CD4-positive, alpha-beta memory T cell (primary cell): ENCODE data around the gene AOC2. TPM values are rescaled to one million over a fixed set of nuclear protein-coding genes. Genes with fewer than 3 reads are reported as not detected.

Source experiments
- CTCF ChIA-PET: fragments of 350-600 bp; sonication (Branson Sonifier 250); formaldehyde crosslinking; loops from one replicate; lab custom pipeline; 2021; ENCODE audit warnings: inconsistent platforms; ENCODE audit not compliant: partially characterized antibody; lab: Charles Lee
- POLR2A ChIA-PET: fragments of 350-600 bp; sonication (Branson Sonifier 250); formaldehyde crosslinking; loops from one replicate; lab custom pipeline; 2021; ENCODE audit not compliant: partially characterized antibody; lab: Charles Lee
- DNase-seq, 5 donors: peaks; one replicate each; pipeline versions ENCODE4 v3.0.0 to v3.0.0-alpha.2; 2020 to 2022; ENCODE audit warnings: mixed read lengths in 1 of 5
- H3K27ac ChIP-seq: one replicate; pipeline ENCODE4 v1.7.0; 2013; ENCODE audit warnings: low read depth, low read length
- H3K27me3 ChIP-seq: 2 replicates; pipeline ENCODE4 v1.7.0; 2013; ENCODE audit warnings: mild to moderate bottlenecking, low read length, moderate library complexity; ENCODE audit not compliant: insufficient read depth
- H3K36me3 ChIP-seq: 2 replicates; pipeline ENCODE4 v1.7.0; 2013; ENCODE audit warnings: mild to moderate bottlenecking, low read length, moderate library complexity; ENCODE audit not compliant: insufficient read depth
- H3K4me1 ChIP-seq: 2 replicates; pipeline ENCODE4 v1.7.0; 2013; ENCODE audit warnings: mild to moderate bottlenecking, low read length, moderate library complexity; ENCODE audit not compliant: insufficient read depth
- H3K4me3 ChIP-seq, 2 donors: one replicate each; pipeline ENCODE4 v1.7.0; 2013; ENCODE audit warnings: low read length in 2 of 2, mild to moderate bottlenecking in 1 of 2
- H3K9me3 ChIP-seq, 2 donors: one replicate each; pipeline ENCODE4 v1.7.0; 2013; ENCODE audit warnings: low read length in 2 of 2, control low read depth in 1 of 2; ENCODE audit not compliant: control insufficient read depth in 1 of 2
- H3K27ac Mint-ChIP-seq, 7 donors: one replicate each; pipeline ENCODE4 v1.8.0; 2020 to 2021; ENCODE audit warnings: mixed read lengths in 7 of 7, mild to moderate bottlenecking in 6 of 7, inconsistent platforms in 3 of 7, moderate library complexity in 3 of 7
- H3K27me3 Mint-ChIP-seq, 2 donors: one replicate each; pipeline ENCODE4 v1.8.0; 2020 to 2021; ENCODE audit warnings: mixed read lengths in 2 of 2
- H3K36me3 Mint-ChIP-seq, 2 donors: one replicate each; pipeline ENCODE4 v1.8.0; 2020 to 2021; ENCODE audit warnings: mixed read lengths in 2 of 2, inconsistent platforms in 1 of 2, mild to moderate bottlenecking in 1 of 2
- H3K4me1 Mint-ChIP-seq, 4 donors: one replicate each; pipeline ENCODE4 v1.8.0; 2020 to 2021; ENCODE audit warnings: mixed read lengths in 4 of 4, mild to moderate bottlenecking in 1 of 4
- H3K4me3 Mint-ChIP-seq, 8 donors: one replicate each; pipeline ENCODE4 v1.8.0; 2020 to 2021; ENCODE audit warnings: mixed read lengths in 8 of 8, mild to moderate bottlenecking in 7 of 8, moderate library complexity in 6 of 8, inconsistent platforms in 3 of 8
- H3K9me3 Mint-ChIP-seq, 8 donors: one replicate each; pipeline ENCODE4 v1.8.0; 2020 to 2021; ENCODE audit warnings: mixed read lengths in 8 of 8, mild to moderate bottlenecking in 5 of 8, inconsistent platforms in 3 of 8, moderate library complexity in 1 of 8
- intact Hi-C: fragments of 100-400 bp; cut with micrococcal nuclease; formaldehyde crosslinking; loops from one replicate; pipeline ENCODE4 v1.15.1; 2023
- polyA plus RNA-seq, 2 donors: library from polyadenylated mRNA; unstranded; fragments of 300-500 nt; fragmentation: Illumina TruSeq; gene quantifications; one replicate each; pipeline ENCODE4 v1.2.3, GENCODE V29; 2021
- total RNA-seq, 2 experiments: library from RNA; stranded (reverse); gene quantifications; one replicate each; pipeline ENCODE4 v1.2.3, GENCODE V29; 2021

AOC2 gene
- total and polyA plus RNA-seq, 4 experiments from 2014 or later: 0.17 to 2.7 (median 2.7) TPM; not detected in 1

DNA sequence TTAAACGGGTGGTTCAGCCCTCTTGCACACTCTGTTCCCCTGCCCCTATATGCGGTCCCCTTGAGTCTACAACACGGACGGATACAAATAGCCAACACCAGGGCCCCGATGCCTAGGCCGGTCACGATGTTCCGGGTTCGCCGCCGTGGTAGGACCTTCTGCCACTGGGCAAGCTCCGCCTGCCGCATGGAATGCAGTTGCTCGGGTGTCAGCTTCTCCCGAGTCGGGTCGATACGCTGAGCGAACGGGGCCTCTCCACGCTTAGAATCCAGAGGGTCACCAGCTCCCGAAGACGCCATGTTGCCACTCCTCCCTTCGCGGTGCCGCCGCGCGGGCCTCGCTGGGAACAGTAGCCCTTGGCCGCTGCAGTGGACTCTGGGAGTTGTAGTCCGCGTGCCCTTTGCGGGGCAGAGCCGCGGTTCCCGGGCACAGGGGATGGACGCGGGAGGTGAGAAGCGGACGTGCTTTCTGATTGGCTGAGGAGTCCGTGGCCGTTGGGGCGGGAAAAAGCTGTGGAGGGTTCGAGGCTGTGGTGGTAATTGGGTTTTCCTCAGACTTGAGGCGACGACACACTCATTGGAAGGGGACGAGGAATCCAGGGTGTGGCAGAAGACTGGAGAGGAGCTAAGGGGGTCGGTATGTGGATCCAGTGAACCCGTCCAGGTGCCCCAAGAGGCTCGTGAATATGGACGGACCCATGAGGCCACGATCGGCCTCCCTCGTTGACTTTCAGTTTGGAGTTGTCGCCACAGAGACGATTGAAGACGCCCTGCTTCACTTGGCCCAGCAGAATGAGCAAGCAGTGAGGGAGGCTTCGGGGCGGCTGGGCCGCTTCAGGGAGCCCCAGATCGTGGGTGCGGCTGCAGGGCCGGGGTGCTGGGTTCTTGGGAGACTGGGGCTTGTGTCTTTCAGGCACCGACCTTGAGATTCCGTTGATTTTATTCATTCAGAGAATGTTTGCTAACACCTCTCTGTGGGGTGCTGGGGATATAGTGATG lies 45.7 kb upstream of the AOC2 start, which contains the start of the genes CNTD1 and COA3:
Gene CNTD1, plus strand, starts transcription at position 479 of the 998 bp plus-strand sequence. Its CDS starts 207 bp downstream, at position 686.
Gene COA3, minus strand, starts transcription at position 322 of the 998 bp plus-strand sequence. Its CDS starts 23 bp downstream, at position 299.
- H3K9me3 Mint-ChIP-seq: no peaks in the 10 kb centered on the region
- peak; percentile 58 to 70 (median 68) for DNase-seq
- ChIA-PET CTCF (interaction anchor here (1.1 to 1.6 kb wide), 3 partner anchors 19 to 25 kb away, joined by 3 to 4 read pairs (median 4); partner anchors contain the start of gene BECN1), POLR2A (interaction anchor here (0.6 to 2.0 kb wide), 8 partner anchors 9 to 199 kb away, joined by 3 to 9 read pairs (median 5); partner anchors contain the start of genes BECN1, RETREG3, RPL27 and TUBG1)
- H3K4me3 Mint-ChIP-seq: peak within 1 kb of the TSS; percentile 93 to 98 (median 95)
- intact Hi-C loops: loop anchor here (1.0 kb wide), 1 partner anchor 54 kb away; no protein-coding TSS in a partner anchor
- no peaks in the 10 kb centered on the region for H3K27me3 Mint-ChIP-seq
- H3K36me3 Mint-ChIP-seq: peaks cover 6 to 8% of the 10 kb centered on the region in 2 donors
- H3K4me1 ChIP-seq: peaks cover 16% of the 10 kb centered on the region
- peak within 1 kb of the TSS in 6 of 7 donors; percentile 9 to 94 (median 92) for H3K27ac Mint-ChIP-seq
- H3K27ac ChIP-seq: peak within 1 kb of the TSS; percentile 47
- no peaks in the 10 kb centered on the region for H3K36me3 ChIP-seq
- H3K27me3 ChIP-seq: no peaks in the 10 kb centered on the region
- H3K9me3 ChIP-seq: no peaks in the 10 kb centered on the region
- H3K4me1 Mint-ChIP-seq: peaks cover 12 to 24% (median 17%) of the 10 kb centered on the region in 4 donors
- H3K4me3 ChIP-seq: peak within 1 kb of the TSS; percentile 26 to 92

- no peak overlapping the region for H3K27ac ChIP-seq
- H3K4me3 ChIP-seq: no peak overlapping the region
- Mint-ChIP-seq H3K27ac (no peak overlapping the region), H3K27me3 (no peaks in the 10 kb centered on the region), H3K4me1 (peaks cover 4 to 7% (median 6%) of the 10 kb centered on the region in 4 donors), H3K36me3 (peaks cover 0 to 3% of the 10 kb centered on the region in 2 donors), H3K4me3 (no peak overlapping the region), H3K9me3 (no peaks in the 10 kb centered on the region)
- H3K9me3 ChIP-seq: no peaks in the 10 kb centered on the region
- POLR2A ChIA-PET: no interaction called here
- H3K27me3 ChIP-seq: no peaks in the 10 kb centered on the region
- H3K36me3 ChIP-seq: no peaks in the 10 kb centered on the region
- peaks cover 6% of the 10 kb centered on the region for H3K4me1 ChIP-seq
- DNase-seq: no peak
- intact Hi-C loops: no loop called here
- CTCF ChIA-PET: interaction anchor here (0.6 to 1.4 kb wide), 4 partner anchors 15 to 1561 kb away, joined by 3 to 5 read pairs (median 4); partner anchors contain the start of gene BECN1
Observed at GRCh38 chr17:42803074-42803883, 41.1 kb upstream of the AOC2 start.

GRCh38 chr17:42804918-42805367 lies 39.4 kb upstream of the AOC2 start:
- peak overlapping the region in 1 of 7 donors; percentile 57 for H3K27ac Mint-ChIP-seq
- Histone ChIP-seq H3K4me1 (no peaks in the 10 kb centered on the region), H3K36me3 (no peaks in the 10 kb centered on the region), H3K9me3 (no peaks in the 10 kb centered on the region), H3K27ac (no peak overlapping the region), H3K27me3 (no peaks in the 10 kb centered on the region), H3K4me3 (no peak overlapping the region)
- H3K27me3 Mint-ChIP-seq: no peaks in the 10 kb centered on the region
- POLR2A ChIA-PET: no interaction called here
- H3K4me1 Mint-ChIP-seq: no peaks in the 10 kb centered on the region
- no peak for DNase-seq
- CTCF ChIA-PET: interaction anchor here (1.3 kb wide), 1 partner anchor 41 kb away, joined by 4 read pairs; no protein-coding TSS in a partner anchor
- intact Hi-C loops: no loop called here
- peaks cover 1 to 7% of the 10 kb centered on the region in 2 donors for H3K36me3 Mint-ChIP-seq
- H3K9me3 Mint-ChIP-seq: no peaks in the 10 kb centered on the region
- H3K4me3 Mint-ChIP-seq: no peak overlapping the region

DNA sequence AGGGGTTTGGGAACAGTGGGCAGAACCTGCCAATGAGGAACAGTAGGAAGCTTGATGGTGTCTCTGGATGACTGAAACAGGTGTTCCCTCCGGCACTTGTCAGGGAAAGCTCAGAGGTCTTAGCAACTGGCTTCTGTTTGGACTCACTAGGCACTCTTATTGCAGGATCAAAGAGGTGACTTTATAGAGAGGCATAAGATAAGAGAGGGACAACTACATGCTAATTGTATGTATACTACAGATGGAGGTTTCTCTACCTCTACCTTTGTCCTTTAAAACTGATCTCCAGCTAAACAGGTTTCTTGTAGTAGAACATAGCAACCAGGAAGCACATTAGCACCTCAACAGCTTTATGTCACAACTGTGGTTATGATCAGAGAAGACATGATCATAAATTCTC lies 38.1 kb upstream of the AOC2 start:
- no peaks in the 10 kb centered on the region for H3K27me3 ChIP-seq

GRCh38 chr17:42809250-42809649 lies 35.1 kb upstream of the AOC2 start:
- no peaks in the 10 kb centered on the region for H3K9me3 Mint-ChIP-seq
- intact Hi-C loops: no loop called here
- H3K4me1 Mint-ChIP-seq: no peaks in the 10 kb centered on the region
- no peaks in the 10 kb centered on the region for H3K27me3 Mint-ChIP-seq
- H3K27ac Mint-ChIP-seq: peak overlapping the region in 3 of 7 donors; percentile 32 to 36 (median 32)
- H3K9me3 ChIP-seq: no peaks in the 10 kb centered on the region
- no peak overlapping the region for H3K4me3 ChIP-seq
- no peak overlapping the region for H3K27ac ChIP-seq
- DNase-seq: no peak
- POLR2A ChIA-PET: no interaction called here
- H3K27me3 ChIP-seq: no peaks in the 10 kb centered on the region
- H3K4me3 Mint-ChIP-seq: no peak overlapping the region
- CTCF ChIA-PET: interaction anchor here (2.6 kb wide), 1 partner anchor 10 kb away, joined by 7 read pairs; no protein-coding TSS in a partner anchor
- no peaks in the 10 kb centered on the region for H3K4me1 ChIP-seq
- H3K36me3 ChIP-seq: peaks cover 27% of the 10 kb centered on the region
- peaks cover 25 to 33% of the 10 kb centered on the region in 2 donors for H3K36me3 Mint-ChIP-seq

More for the DNA sequence above, 38.1 kb upstream of the AOC2 start:
- H3K36me3 ChIP-seq: peaks cover 12% of the 10 kb centered on the region
- no peak for DNase-seq
- ChIA-PET POLR2A (interaction anchor here (1.1 kb wide), 1 partner anchor 9 kb away, joined by 5 read pairs; no protein-coding TSS in a partner anchor), CTCF (interaction anchor here (1.5 kb wide), 1 partner anchor 16 kb away, joined by 4 read pairs; no protein-coding TSS in a partner anchor)
- H3K9me3 ChIP-seq: no peaks in the 10 kb centered on the region
- Mint-ChIP-seq H3K9me3 (no peaks in the 10 kb centered on the region), H3K4me1 (no peaks in the 10 kb centered on the region), H3K36me3 (peaks cover 10 to 18% of the 10 kb centered on the region in 2 donors), H3K27me3 (no peaks in the 10 kb centered on the region), H3K27ac (no peak overlapping the region), H3K4me3 (no peak overlapping the region)
- H3K4me3 ChIP-seq: no peak overlapping the region
- intact Hi-C loops: no loop called here
- no peaks in the 10 kb centered on the region for H3K4me1 ChIP-seq
- no peak overlapping the region for H3K27ac ChIP-seq

- Histone ChIP-seq H3K4me3 (no peak overlapping the region), H3K9me3 (no peaks in the 10 kb centered on the region), H3K4me1 (no peaks in the 10 kb centered on the region), H3K27me3 (no peaks in the 10 kb centered on the region), H3K27ac (no peak overlapping the region), H3K36me3 (peaks cover 74% of the 10 kb centered on the region)
- DNase-seq: no peak
- ChIA-PET CTCF (interaction anchor here (2.0 kb wide), 1 partner anchor 10 kb away, joined by 10 read pairs; the partner anchor contains the start of gene BECN1), POLR2A (interaction anchor here (0.6 to 1.4 kb wide), 3 partner anchors 8 to 19 kb away, joined by 3 to 5 read pairs (median 4); partner anchors contain the start of gene BECN1)
- Mint-ChIP-seq H3K27ac (peak overlapping the region in 2 of 7 donors; percentile 6 to 9), H3K27me3 (no peaks in the 10 kb centered on the region), H3K4me3 (no peak overlapping the region), H3K4me1 (peaks cover 0 to 4% (median 2%) of the 10 kb centered on the region in 4 donors), H3K9me3 (no peaks in the 10 kb centered on the region), H3K36me3 (peaks cover 56 to 76% of the 10 kb centered on the region in 2 donors)
- intact Hi-C loops: no loop called here
Observed at GRCh38 chr17:42814633-42815399, 29.6 kb upstream of the AOC2 start.
